A549 (cell line): ENCODE data around the gene LIAS.

Experiments used
- CTCF ChIP-seq: fragments of >200 bp; sonication (Bioruptor Twin); formaldehyde crosslinking; IDR thresholded peaks from 3 replicates; pipeline ENCODE4 v1.5.1; 2016
- TF ChIP-seq, protein P1 (sequence below): IDR thresholded peaks from 2 replicates; pipeline ENCODE4 v1.6.1; 2012

- no peak for TF ChIP-seq CTCF
- TF ChIP-seq, protein P1, sequence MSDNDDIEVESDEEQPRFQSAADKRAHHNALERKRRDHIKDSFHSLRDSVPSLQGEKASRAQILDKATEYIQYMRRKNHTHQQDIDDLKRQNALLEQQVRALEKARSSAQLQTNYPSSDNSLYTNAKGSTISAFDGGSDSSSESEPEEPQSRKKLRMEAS: no peak
Measured at GRCh38 chr4:39455486-39455885, 3.4 kb upstream of the LIAS start.
